TTC549 (cell line): ENCODE data around the gene NAALADL2.
"Not testable (repeated sequence)": the region's sequence is repeated elsewhere in the genome, so short reads cannot be mapped to it uniquely, and the experiment has no call there.

ENCODE experiments used
- FAIRE-seq: peaks from 2 replicates; lab custom pipeline; 2012; peaks lifted over from hg19 to GRCh38; lab: Jason Lieb, UNC

NAALADL2 gene

DNA sequence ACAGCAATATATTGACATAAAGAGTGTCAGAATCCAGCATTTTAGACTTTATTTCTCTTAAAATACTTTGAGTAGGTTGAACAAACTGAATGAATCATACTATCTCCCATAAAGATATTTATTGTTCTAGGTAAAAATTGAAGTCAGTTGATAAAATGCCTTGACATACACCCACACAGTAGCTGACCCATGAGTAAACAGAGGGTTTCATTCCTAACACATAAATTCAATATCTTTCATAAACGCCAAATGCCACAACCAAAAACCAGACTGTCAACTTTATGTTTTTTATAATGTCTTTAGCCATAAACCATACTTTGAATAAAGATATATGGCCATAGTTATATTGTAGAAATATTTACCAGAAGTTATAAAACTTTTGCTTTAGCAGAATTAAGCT, 742.4 kb downstream of the NAALADL2 start:
- no peak for FAIRE-seq

DNA sequence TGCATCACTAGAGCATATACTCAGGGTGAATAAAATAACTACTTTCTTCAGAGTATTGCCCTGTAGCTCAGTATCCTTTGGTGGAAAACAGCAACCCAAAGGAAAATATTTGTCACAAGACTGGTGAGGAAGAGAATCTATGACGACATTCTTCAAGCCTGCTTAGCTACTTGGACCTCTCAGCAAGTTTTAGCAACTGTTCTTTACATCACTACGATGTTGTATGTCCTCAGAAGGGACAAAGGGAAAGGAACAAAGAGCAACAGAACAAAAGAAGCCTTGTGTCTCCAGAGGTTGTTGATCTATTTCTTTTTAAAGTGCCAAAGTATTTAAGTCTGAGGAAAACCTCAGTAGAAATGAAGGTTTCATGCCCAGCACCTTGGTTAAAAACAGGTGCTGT, 746.7 kb downstream of the NAALADL2 start:
- no peak for FAIRE-seq

DNA sequence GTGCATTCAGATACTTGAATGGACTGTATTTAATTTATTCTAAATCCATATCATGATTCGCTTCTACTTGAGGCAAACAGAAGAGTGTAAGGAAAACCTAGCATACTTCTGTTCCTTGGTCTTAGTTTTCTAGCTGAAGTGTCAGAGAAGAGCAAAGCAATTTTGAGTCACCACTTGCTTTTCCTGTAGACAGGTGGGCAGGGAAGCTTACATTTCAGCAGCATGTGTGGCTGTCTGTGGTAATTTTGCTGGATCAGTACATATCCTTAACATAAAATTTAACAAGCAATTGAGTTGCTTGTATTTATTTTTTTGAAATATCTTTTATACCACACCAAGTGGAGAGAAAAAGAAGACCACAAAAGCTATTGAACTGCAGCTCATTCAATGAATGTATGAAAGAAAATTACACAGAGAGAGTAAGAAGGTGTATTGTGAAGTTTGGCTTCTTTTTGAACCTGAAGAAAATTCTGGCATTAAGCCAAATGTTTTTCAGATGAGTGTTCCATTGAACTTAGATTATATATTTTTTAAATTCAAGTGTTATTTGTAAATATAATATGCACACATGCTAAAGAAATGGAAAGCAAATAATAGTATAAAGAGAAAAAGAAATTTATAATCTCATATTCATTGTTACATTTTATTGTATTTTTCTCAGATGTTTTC, 747.6 kb downstream of the NAALADL2 start:
- FAIRE-seq: no peak

DNA sequence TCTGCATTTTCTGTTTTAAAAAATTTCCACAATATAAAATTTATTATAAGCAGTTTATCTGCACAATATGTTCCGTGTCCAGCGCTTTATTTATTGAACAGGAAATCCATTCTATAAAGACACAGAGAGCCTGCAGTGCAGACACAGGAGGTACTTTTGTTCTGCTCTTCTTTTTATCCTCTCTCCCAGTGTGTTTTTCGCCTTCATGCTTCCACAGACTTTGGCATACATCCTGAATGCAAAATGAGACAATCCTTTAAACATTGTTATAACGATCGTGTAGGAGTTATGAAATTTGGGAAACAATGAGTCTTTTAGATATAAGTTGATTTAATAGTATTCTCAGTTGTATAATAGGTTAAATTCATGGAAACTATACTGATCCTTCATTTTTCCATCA, 749.2 kb downstream of the NAALADL2 start:
- no peak for FAIRE-seq

DNA sequence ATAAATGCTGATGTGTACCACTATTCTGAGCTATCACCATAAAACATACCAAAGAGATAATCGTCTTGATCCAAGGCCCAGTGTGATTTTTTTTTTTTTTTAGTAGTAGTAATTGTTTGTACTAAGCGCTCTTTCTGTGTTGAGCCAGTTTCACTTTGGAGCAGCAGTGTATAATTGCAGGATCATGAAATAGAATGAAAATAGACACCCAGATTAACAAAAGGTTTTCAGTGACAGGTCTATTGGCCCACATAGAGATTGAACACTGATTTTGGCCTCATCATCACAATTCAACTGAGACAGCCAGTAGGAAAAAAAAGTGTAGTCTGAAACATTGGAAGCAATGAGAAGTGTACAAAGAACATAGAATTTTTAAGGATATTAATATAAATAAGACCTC, 749.8 kb downstream of the NAALADL2 start:
- no peak for FAIRE-seq

DNA sequence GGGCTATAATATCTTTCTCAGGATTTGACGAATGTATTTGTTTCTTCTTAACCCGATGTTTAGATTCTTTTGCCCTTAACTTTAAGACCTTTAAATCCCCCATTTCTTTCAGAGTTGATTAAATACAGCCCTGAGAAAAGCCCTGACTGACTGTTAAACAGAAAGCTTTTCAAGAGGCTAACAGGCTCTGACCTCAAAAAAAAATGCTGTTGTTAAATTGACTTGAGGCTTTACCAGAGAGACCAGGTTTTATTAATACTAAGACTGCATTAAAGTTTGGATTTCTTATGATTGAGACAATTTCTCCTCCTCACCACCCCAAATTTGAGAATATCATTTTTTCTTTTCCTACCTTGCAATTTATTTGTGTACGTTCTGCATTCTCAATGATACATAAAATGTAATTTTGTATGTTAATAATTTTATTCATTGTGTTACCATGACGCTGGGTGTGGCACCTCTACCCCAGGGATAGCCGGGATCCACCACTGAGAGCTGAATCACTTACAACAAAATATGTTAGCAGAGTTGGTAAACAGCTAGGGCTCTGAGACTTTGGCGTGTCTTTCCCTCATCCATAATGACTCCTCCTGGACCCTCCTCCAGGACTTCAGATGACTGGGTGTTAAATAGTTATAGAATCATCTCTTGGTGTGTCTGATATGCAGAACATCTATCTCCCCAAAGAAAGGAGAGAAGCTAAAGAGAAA, 753.5 kb downstream of the NAALADL2 start:
- no peak for FAIRE-seq

DNA sequence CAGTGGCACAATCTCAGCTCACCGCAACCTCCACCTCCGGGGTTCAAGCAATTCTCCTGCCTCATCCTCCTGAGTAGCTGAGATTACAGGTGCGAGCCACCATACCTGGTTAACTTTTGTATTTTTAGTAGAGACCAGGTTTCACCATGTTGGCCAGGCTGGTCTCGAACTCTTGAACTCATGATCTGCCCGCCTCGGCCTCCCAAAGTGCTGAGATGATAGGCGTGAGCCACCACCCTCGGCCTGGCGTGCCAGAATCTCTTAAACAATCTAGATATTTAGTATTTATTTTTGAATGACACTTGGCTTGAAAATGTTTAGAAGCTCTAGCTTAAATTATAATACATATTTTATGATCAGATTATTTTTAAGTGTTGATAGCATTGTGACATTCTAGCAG, 755.0 kb downstream of the NAALADL2 start:
- FAIRE-seq: not testable (repeated sequence)

DNA sequence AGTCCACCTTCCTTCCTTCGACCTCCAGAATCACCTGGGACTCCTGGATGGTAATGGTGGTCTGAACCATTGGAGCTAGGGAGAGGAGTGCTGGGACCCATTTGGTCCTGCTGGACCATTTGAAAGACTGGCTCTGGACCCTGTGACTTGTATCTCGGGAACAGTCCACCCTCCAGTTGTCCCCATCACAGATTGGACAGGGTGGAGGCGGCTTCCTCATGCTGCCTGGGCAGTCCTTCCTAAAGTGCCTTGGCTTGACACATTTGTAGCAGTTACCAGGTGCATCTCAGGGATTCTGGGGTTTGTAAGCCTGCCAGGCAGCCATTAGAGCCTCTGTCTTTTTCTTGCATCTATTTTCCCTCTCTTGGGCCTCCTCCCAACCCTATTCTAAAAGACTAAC, 758.1 kb downstream of the NAALADL2 start:
- FAIRE-seq: no peak

DNA sequence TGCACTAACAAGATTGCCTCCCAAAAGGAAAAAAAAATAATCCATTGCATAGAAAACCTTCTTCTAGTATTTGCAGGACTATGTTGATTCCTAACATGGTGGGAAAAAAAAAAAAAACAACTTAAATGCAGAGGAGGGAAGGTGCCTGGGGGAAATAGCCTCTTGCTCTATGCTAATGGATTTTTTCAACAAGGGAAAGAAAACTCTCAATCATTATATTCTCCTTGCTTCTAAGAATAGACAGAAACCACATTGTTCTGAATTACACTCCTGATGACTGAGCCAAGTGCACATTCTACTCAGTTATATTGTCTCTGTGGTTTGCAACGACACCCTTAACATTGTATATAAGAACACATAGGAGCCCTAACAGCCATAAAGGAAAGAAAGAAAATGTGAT, 760.2 kb downstream of the NAALADL2 start:
- no peak for FAIRE-seq

DNA sequence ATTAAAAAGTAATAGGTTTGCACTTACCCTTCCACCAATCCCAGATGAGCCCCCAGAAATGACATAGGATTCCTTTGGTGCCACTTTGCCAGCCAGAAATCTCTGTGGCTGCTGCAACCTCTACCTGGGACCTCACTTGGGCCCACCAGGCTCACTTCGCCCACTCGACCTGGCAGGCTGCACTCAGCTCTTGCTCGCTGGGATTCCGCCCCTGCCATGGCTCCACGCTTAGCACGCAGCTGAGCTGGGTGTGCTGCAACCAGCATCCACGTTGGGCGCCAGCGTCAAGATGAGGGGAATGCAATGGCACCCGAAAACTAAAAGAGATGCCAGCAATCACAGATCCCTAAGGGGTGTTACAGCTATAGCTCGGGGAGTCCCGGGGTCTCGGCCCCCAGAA, 761.0 kb downstream of the NAALADL2 start:
- no peak for FAIRE-seq

DNA sequence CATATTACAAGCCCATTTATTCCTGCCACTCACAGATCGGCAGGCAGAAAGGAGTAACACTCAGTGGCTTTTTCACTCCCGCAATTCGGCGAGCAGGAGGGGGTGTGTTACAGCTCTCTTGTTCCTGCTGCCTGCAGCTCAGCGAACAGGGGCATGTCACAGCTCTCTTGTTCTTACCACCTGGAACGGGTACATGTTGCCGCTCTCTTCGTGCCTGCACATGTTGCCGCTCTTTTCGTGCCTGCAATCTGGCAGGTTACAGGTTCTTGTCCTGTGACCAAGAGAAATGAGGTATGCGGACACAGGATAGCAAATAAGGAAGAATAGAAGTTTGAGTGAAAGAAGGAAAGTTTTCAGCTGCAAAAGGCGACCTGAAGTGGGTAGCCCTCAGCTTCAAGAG, 761.4 kb downstream of the NAALADL2 start:
- no peak for FAIRE-seq

DNA sequence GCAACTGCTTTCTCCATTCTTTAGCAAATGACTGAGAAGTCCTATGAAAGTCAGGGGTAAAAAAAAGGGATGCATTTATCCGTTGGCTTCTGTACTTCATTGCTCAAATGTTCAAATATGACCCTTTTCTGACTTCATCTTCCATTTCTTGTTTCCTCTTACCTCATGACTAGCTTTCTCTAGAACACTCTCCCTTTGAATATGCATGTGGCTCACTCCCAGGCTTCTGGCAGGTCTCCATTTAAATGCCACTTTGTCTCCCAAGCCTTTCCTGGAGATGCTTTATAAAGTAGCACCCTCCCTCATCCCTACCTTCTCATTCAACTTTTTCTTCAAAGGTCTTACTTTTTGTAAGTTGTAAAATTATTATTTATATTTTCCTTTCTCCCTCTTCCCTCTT, 781.8 kb downstream of the NAALADL2 start:
- FAIRE-seq: no peak

DNA sequence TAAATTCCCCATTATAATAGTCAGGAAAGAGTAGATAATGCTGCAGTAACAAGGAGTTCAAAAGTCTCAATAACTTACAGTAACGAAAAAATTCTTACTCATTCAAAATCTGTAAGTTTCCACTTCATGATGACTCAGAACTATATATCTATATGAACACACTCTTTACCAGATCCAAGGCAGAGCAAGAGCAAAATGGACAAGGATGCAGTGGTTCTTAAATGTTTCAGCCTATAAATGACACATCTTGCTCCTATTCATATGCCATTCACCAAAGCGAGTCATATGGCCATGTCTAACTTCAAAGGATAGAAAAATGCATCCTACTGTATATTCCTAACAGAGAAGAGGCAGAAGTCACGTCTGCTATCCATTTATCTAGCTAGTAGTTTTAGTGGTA, 787.7 kb downstream of the NAALADL2 start:
- FAIRE-seq: no peak

DNA sequence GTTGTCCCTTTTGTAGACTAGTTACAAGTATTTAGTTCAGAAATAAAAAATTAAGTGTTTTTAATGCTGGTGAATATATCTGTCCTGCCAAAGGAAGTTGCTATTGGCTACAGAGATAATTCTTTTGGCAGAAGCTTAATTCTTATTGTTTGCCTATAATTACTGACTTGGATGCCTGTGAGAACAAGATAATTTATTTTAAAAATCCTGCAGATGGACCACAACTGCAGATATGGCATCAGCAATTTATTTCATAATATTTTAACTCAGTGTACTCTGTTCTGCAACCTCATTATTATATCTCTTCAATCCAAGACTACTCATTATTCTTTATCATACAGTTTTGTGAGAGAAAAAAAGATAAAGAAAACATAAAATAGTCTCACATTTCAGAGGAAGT, 789.8 kb downstream of the NAALADL2 start:
- FAIRE-seq: no peak

DNA sequence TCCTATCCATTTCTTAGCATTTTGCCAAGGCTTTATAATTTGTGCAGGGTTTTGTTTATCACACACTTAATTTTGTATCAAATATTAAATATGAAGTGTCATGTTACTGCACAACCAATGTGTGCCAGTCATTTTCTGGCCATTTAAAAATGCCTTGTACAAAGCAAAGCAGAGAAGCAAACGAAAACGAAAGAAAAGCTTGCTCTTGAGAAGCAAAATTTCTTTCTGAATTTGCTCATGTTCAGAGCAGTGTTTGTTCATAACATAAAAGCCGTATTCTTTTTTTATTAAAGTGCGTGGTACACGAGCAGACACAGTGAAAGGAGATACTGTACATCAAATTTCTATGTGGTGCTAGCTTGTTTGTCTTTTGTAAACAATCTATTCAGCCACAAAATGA, 792.6 kb downstream of the NAALADL2 start:
- no peak for FAIRE-seq

DNA sequence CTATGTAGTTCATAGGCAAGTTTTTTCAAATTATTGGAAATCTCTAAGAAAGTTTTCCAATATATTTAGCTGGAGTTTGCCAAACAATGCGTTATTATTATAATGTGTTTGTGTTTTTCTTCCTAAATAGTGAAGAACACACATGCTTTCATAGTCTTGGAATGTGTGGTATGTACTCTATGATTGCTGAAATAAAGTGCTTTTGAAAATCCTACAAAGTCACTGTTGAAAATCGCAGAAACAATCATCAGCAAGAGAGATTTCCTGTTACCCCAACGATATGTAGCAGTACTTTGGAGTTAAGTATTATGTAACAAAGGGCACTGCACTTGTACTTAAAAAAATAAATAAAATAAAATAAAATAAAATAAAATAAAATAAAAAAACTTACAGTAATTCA, 796.2 kb downstream of the NAALADL2 start:
- no peak for FAIRE-seq

DNA sequence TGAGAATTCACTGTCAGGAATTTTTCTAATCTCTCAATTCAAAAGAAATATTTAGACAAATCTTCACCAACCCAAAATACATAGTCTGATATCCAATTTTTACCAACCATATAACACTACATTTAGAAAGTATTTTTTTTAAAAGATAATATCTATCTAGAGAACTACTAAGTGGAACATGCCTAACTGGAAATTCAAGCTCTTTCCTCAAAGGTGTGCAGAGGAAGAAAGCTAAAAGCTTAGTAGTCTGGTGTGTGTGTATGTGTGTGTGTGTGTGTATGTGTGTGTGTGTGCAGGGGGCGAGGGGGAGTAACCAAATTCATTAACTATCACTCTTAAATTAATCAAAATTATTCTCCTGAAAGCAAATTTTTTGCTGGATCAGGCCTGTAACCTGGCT, 797.3 kb downstream of the NAALADL2 start:
- FAIRE-seq: no peak

DNA sequence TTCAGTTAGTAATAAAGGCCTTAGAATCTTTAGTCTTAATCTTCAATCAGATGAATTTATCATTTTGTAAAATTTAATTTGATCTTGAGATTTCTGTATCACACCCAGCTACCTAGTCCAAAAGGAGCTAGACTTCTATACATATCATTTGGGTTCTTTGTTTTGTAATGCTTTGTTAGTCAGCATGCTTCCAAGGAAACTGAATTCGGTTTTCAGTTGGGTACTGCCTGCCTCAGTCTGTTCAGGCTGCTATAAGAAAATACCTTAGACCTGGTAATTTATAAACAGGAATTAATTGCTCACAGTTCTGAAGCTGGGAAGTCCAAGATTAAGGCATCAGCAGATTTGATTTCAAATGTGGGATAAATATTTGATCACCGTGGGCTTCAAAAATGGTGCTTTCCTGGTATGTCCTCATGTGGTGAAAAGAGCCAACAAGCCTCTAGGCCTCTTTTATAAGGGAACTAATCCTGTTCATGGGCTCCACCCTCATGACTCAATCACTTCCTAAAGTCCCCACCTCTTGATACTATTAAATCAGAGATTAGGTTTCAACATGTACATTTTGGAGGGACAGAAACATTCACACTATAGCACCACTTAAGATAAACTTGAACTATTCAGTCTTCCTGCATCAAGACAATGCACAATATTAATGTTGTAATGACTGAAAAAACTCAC, 800.7 kb downstream of the NAALADL2 start:
- no peak for FAIRE-seq

DNA sequence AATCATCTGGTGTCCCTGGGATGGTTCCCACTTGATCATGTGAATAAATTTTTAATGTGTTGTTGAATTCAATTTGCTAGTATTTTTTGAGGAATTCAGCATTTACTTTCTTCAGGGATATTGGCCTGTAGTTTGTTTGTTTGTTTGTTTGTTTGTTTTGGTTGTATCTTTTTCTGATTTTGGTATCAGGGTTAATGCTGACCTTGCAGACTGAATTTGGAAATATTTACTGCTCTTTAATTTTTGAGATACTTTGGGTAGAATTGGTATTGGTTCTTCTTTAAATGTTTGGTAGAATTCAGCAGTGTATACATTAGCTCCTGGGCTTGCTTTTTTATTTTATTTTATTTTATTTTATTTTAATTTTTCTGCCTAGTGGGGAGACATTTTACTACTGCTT, 803.7 kb downstream of the NAALADL2 start:
- FAIRE-seq: no peak

DNA sequence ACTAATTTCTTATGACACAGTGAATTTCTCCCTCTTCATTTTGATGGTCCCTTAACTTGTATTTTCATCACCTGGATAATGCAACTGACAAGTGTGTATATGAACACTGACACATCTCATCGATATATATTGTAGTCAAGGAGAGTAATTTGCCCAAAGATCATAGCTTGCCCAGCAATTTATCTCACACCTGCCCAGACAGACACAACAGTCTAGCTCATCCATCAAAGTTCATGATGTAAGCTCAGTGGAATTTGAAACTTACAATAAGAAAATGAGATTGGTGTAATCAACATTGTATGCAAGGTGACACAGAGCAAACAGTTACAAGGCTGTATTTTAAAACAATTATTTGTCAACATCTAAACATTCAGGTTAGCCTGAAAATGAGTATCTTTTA, 805.8 kb downstream of the NAALADL2 start:
- no peak for FAIRE-seq

DNA sequence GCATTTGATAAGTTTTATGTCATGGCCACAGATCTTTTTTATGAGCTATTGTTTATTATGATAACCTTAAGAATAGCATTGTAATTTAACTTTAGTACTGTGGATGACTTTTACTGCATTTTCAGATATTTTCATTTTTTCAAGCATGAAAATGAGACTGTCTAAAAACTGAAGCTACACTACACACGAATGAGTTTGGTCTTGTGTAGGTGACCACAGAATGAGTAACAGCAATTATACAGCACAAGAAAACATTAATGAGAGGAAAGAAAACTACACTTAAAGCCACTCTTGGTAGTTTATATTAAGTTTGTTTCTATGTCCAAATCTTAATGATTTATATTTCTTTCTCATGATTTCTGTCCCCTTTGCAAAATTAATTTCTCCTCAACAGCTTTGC, 809.2 kb downstream of the NAALADL2 start:
- FAIRE-seq: no peak

DNA sequence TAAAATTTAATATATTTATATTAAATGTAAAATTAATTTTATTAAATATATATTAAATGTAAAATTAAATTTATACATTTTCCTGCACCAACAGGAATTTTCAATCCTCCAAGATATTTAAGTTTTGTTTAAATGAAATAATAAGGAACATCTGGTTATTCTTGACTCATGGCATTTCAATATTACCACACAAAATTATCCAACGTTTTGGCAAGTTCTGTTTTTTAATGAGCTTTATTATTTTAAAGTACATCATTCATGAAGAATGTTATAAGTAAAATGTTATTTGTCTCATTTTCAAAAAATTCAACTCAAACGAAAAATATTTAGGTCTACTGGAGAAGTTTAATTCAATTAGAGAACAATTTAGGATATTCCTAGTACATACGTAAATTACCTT, 811.4 kb downstream of the NAALADL2 start:
- no peak for FAIRE-seq

DNA sequence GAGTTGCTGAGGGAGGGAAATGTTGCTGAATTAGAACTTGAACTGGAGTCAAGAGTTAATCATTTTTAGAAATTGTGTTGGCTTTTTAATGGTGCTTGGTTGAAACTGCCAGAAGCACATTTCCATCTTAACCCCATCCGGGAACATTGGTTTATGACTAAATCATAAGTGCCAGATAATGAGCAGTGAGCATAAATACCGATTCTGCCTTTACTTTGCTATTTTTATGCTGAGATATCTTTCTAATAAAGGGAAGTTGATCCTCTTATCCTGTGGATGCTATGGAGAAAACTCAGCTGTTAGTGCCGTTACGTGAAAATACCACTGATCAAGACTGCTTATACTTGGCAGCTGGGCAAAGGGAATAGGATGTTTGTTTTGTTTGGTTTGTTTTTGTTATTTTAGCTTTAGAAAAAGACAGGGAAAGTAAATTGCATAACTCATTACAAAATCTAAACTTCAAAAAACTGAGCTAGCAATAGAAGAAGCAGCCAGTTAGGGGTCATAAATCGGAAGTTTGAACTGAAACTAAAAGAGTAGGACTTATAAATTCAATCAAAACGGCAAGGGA, 813.1 kb downstream of the NAALADL2 start:
- no peak for FAIRE-seq
